Liver (tissue), 9 donors: Measurements from ENCODE around the gene CRB2. TPM values are rescaled to one million over a fixed set of nuclear protein-coding genes. Genes with fewer than 3 reads are reported as not detected.

Experiments used
- DNase-seq: peaks from one replicate; pipeline ENCODE4 v3.0.0-alpha.2; 2017; ENCODE audit warnings: low spot score
- H3K27ac ChIP-seq, 2 donors: one replicate each; pipeline ENCODE4 v1.7.0; 2013; ENCODE audit warnings: inconsistent platforms in 2 of 2, low read length in 2 of 2, control low read depth in 1 of 2, low read depth in 1 of 2, mild to moderate bottlenecking in 1 of 2
- H3K27me3 ChIP-seq, 4 donors: one replicate each; pipeline versions ENCODE4 v1.6.1 to v1.7.0; 2013; ENCODE audit warnings: low read length in 3 of 4, inconsistent platforms in 1 of 4, mild to moderate bottlenecking in 1 of 4, moderate library complexity in 1 of 4; ENCODE audit not compliant: control insufficient read depth in 4 of 4, insufficient read depth in 4 of 4
- H3K36me3 ChIP-seq, 4 donors: one replicate each; pipeline versions ENCODE4 v1.6.1 to v1.7.0; 2013; ENCODE audit warnings: low read length in 3 of 4, mild to moderate bottlenecking in 3 of 4, low read depth in 1 of 4, moderate library complexity in 1 of 4; ENCODE audit not compliant: control insufficient read depth in 4 of 4, insufficient read depth in 3 of 4
- H3K4me1 ChIP-seq, 4 donors: one replicate each; pipeline versions ENCODE4 v1.6.1 to v1.7.0; 2013; ENCODE audit warnings: low read length in 3 of 4, mild to moderate bottlenecking in 3 of 4, moderate library complexity in 1 of 4; ENCODE audit not compliant: control insufficient read depth in 4 of 4, insufficient read depth in 4 of 4
- H3K4me3 ChIP-seq, 3 donors: one replicate each; pipeline versions ENCODE4 v1.6.1 to v1.7.0; 2013; ENCODE audit warnings: low read length in 3 of 3, control low read depth in 1 of 3, low read depth in 1 of 3, mild to moderate bottlenecking in 1 of 3
- H3K9ac ChIP-seq, 2 donors: one replicate each; pipeline ENCODE4 v1.7.0; 2013; ENCODE audit warnings: low read length in 2 of 2, mild to moderate bottlenecking in 2 of 2, moderate library complexity in 2 of 2, control low read depth in 1 of 2, low read depth in 1 of 2
- H3K9me3 ChIP-seq, 4 donors: one replicate each; pipeline versions ENCODE4 v1.6.1 to v1.7.0; 2013; ENCODE audit warnings: low read length in 3 of 4; ENCODE audit not compliant: control insufficient read depth in 4 of 4
- ATF3 ChIP-seq: IDR thresholded peaks from 2 replicates; pipeline ENCODE4 v1.6.1; 2016; ENCODE audit warnings: antibody characterized with exemption
- CTCF ChIP-seq: fragments of 150-350 bp; IDR thresholded peaks from 2 replicates; pipeline ENCODE4 v1.5.1; 2017; ENCODE audit warnings: improper control_type of control experiment, low read depth, low read length; ENCODE audit not compliant: missing input control
- FOXA1 ChIP-seq: IDR thresholded peaks from 2 replicates; pipeline ENCODE4 v1.6.1; 2016; ENCODE audit warnings: antibody characterized with exemption
- FOXA2 ChIP-seq: IDR thresholded peaks from 2 replicates; pipeline ENCODE4 v1.6.1; 2016; ENCODE audit warnings: antibody characterized with exemption
- GABPA ChIP-seq, 2 donors: IDR thresholded peaks in 1 of 2; conservative IDR thresholded peaks in 1 of 2; 2 replicates each; pipeline ENCODE4 v1.6.1; 2016; ENCODE audit warnings: antibody characterized with exemption in 2 of 2, mild to moderate bottlenecking in 1 of 2, moderate library complexity in 1 of 2
- HNF4A ChIP-seq, 2 donors: conservative IDR thresholded peaks; 2 replicates each; pipeline ENCODE4 v1.6.1; 2016; ENCODE audit warnings: antibody characterized with exemption in 2 of 2, mild to moderate bottlenecking in 2 of 2
- HNF4G ChIP-seq: IDR thresholded peaks from 2 replicates; pipeline ENCODE4 v1.6.1; 2016; ENCODE audit warnings: antibody characterized with exemption
- JUND ChIP-seq, 2 donors: IDR thresholded peaks; 2 replicates each; pipeline ENCODE4 v1.6.1; 2016; ENCODE audit warnings: antibody characterized with exemption in 2 of 2
- MAX ChIP-seq: IDR thresholded peaks from 2 replicates; pipeline ENCODE4 v1.6.1; 2016; ENCODE audit warnings: antibody characterized with exemption
- RAD21 ChIP-seq, 2 donors: IDR thresholded peaks; 2 replicates each; pipeline ENCODE4 v1.6.1; 2016; ENCODE audit warnings: antibody characterized with exemption in 2 of 2, mild to moderate bottlenecking in 2 of 2
- TAF1 ChIP-seq: conservative IDR thresholded peaks from 2 replicates; pipeline ENCODE4 v1.6.1; 2016; ENCODE audit warnings: antibody characterized with exemption, mild to moderate bottlenecking
- WGBS: extraction: QIAGEN DNeasy Blood & Tissue Kit; methylation state at CpG from one replicate; pipeline ENCODE4 v1.1.7; 2013; 5-methylcytosine and 5-hydroxymethylcytosine counted together
- polyA plus RNA-seq, 2 donors: library from polyadenylated mRNA; stranded (reverse) in 1 of 2; unstranded in 1 of 2; fragments of 200-250 nt in 1 of 2; fragments of >200 nt in 1 of 2; fragmentation: Nextera tagmentation in 1 of 2; extraction: Ambion mirVana in 1 of 2; gene quantifications; one replicate each; pipeline versions ENCODE4 v1.2.1 to v1.2.3, GENCODE V29; 2013 to 2015
- total RNA-seq, 2 donors: library from RNA; depleted of rRNA; stranded (reverse); fragments of >200 nt; gene quantifications; one replicate each; pipeline ENCODE4 v1.2.3, GENCODE V29; 2014
- TF ChIP-seq, protein P1 (sequence below): IDR thresholded peaks from 2 replicates; pipeline ENCODE4 v1.6.1; 2016; ENCODE audit warnings: antibody characterized with exemption
- TF ChIP-seq, protein P2 (sequence below): IDR thresholded peaks from 2 replicates; pipeline ENCODE4 v1.6.1; 2016; ENCODE audit warnings: antibody characterized with exemption, mild to moderate bottlenecking
- donor health status: healthy.
- donor health status: healthy.
- donor health status: healthy.
- donor health status: healthy.
- donor health status: healthy.

The CRB2 gene
- total and polyA plus RNA-seq, 4 donors: 1.7 TPM; not detected in 3

GRCh38 chr9:123421801-123422455 is 65.9 kb downstream of the CRB2 start (continued):
- TF ChIP-seq RAD21 (IDR thresholded peaks at IDR 0.05): no peak
- TF ChIP-seq MAX: no peak
- TF ChIP-seq, protein P1, sequence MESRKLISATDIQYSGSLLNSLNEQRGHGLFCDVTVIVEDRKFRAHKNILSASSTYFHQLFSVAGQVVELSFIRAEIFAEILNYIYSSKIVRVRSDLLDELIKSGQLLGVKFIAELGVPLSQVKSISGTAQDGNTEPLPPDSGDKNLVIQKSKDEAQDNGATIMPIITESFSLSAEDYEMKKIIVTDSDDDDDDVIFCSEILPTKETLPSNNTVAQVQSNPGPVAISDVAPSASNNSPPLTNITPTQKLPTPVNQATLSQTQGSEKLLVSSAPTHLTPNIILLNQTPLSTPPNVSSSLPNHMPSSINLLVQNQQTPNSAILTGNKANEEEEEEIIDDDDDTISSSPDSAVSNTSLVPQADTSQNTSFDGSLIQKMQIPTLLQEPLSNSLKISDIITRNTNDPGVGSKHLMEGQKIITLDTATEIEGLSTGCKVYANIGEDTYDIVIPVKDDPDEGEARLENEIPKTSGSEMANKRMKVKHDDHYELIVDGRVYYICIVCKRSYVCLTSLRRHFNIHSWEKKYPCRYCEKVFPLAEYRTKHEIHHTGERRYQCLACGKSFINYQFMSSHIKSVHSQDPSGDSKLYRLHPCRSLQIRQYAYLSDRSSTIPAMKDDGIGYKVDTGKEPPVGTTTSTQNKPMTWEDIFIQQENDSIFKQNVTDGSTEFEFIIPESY: no peak
- no peak for TF ChIP-seq ATF3
- TF ChIP-seq HNF4G: no peak
- no peak for TF ChIP-seq FOXA2
- TF ChIP-seq GABPA (IDR thresholded peaks at IDR 0.05 in 1 of 2, conservative IDR thresholded peaks at IDR 0.05 in 1 of 2): no peak

GRCh38 chr9:123422635-123423310 is 66.8 kb downstream of the CRB2 start:
- Histone ChIP-seq H3K4me3 (no peak overlapping the region), H3K9ac (no peak overlapping the region), H3K27me3 (no peaks in the 10 kb centered on the region), H3K4me1 (no peaks in the 10 kb centered on the region), H3K27ac (no peak overlapping the region), H3K9me3 (no peaks in the 10 kb centered on the region), H3K36me3 (peaks cover 0 to 15% (median 7%) of the 10 kb centered on the region in 4 donors)
- DNase-seq: no peak
- no peak for TF ChIP-seq RAD21 (IDR thresholded peaks at IDR 0.05)
- TF ChIP-seq HNF4G: no peak
- TF ChIP-seq, protein P2, sequence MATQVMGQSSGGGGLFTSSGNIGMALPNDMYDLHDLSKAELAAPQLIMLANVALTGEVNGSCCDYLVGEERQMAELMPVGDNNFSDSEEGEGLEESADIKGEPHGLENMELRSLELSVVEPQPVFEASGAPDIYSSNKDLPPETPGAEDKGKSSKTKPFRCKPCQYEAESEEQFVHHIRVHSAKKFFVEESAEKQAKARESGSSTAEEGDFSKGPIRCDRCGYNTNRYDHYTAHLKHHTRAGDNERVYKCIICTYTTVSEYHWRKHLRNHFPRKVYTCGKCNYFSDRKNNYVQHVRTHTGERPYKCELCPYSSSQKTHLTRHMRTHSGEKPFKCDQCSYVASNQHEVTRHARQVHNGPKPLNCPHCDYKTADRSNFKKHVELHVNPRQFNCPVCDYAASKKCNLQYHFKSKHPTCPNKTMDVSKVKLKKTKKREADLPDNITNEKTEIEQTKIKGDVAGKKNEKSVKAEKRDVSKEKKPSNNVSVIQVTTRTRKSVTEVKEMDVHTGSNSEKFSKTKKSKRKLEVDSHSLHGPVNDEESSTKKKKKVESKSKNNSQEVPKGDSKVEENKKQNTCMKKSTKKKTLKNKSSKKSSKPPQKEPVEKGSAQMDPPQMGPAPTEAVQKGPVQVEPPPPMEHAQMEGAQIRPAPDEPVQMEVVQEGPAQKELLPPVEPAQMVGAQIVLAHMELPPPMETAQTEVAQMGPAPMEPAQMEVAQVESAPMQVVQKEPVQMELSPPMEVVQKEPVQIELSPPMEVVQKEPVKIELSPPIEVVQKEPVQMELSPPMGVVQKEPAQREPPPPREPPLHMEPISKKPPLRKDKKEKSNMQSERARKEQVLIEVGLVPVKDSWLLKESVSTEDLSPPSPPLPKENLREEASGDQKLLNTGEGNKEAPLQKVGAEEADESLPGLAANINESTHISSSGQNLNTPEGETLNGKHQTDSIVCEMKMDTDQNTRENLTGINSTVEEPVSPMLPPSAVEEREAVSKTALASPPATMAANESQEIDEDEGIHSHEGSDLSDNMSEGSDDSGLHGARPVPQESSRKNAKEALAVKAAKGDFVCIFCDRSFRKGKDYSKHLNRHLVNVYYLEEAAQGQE: no peak
- TF ChIP-seq FOXA1: no peak
- no peak for TF ChIP-seq CTCF
- no peak for TF ChIP-seq JUND (IDR thresholded peaks at IDR 0.05)
- TF ChIP-seq TAF1: no peak
- TF ChIP-seq HNF4A (conservative IDR thresholded peaks at IDR 0.05): no peak
- TF ChIP-seq FOXA2: no peak
- WGBS: 95% methylated on average over 21 of the region's 21 CpGs
